Activated T-cell treated with anti-CD3 and anti-CD28 coated beads for 4 hours (primary cell): ENCODE data around the gene CCNY.
"Not testable (repeated sequence)": the region's sequence is repeated elsewhere in the genome, so short reads cannot be mapped to it uniquely, and the experiment has no call there.

Source experiments
- DNase-seq: peaks from one replicate; pipeline ENCODE4 v3.0.0-alpha.2; 2020

Gene CCNY

DNA sequence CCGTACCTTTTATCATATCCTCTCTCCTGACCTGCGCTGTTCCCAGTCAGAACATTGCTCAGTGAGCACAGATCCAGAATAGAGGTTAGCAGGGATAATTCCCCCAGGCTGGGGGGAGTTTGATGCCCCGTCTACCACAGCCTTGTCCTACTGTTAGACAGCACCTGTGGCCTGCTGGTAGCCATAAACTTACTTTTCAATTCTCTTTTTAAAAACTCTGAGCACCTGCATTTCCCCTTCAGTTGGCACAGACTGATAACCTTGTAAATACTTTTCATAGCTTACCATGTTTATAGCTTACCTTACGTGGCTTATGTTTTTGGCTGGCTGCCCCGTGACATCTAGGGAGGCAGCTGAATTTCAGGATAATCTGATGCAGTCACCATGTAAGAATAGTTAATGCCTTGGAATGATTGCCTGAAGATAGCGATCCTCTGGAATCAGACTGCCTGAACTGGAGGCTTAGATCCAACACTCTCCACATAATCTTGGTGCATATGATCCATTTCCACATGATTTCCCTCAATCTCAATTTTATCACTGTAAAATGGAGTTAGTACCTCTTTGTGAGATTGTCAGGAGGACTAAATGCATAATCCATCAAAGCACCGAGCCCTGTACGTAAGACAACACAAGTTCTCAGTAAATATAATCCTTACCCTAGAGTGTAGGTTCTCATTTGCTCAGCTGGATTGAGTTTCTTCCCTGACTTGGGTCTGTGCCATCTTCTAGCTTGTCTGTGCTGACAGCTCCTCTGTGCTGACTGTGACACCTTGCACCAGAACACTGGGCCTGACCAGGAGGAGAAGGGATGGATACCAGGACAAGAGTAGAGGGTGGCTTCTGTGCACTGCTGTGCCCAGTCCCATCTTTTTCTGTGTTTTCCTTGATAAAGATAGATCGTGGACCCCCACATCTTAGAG lies 157.1 kb downstream of the CCNY start:
- no peak for DNase-seq

DNA sequence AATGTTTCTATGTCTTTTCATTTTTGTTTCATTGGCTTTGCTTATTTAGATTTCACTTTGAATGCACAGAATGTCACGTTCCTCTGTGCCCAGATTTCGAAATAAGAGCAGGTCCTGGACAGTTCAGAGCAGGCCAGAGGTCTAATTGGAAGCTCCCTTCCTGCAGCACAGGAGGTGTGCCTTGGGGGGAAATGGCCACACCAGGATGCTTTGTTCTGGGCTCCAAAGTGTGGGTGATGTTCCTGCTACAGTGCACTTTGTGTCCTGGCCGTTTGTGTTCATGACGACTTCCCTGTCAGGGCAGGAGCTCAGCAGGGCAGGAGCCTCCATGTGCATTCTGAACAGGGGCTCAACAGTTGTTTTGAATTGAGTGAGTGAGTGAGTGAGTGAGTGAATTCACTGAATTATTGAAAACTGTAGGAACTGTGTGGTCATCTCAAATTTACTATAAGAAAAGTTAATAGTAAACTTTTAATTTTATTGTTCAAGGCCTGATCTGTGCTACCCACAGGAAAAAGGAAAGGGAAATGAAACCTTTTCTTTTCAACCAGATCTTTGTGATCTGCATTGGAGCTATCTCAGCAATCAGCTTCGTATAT lies 159.3 kb downstream of the CCNY start:
- no peak for DNase-seq

DNA sequence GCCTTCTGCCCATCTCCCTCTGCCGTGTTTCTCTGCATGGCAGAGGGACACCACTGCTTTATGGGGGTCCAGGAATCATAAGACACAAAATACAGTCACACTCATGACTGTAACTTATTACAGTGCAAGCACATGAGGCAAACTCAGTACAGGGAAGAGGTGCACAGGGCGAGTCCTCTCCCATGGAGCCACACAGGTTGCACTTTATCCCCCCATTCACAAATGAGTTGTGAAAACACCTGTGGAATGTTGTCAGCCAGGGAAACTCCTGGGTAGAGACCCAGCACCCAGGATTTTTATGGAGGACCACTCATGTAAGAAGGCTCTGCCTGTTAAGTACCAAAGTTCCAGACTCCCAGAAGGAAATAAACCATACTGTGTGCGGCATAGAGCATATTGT lies 161.6 kb downstream of the CCNY start:
- DNase-seq, result no peak

DNA sequence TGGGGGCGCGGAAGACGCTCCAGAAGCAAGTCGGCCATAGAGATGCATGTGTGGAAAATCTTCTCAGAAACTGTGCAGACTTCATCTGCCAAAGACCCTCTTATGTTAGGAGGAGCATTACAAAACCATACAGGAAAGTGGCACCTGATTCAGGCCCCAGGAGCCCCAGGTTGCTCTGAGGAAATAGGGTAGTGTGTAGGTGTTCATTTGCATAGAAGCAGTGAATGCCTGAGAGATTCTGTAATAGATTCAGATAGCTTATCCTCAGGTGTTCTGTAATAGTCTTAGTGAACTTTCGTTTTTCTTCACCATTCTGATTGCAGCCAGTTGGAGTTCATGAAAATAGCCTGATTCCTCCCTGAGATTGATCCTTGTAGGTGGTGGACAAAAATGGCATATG lies 162.4 kb downstream of the CCNY start:
- DNase-seq, result no peak

DNA sequence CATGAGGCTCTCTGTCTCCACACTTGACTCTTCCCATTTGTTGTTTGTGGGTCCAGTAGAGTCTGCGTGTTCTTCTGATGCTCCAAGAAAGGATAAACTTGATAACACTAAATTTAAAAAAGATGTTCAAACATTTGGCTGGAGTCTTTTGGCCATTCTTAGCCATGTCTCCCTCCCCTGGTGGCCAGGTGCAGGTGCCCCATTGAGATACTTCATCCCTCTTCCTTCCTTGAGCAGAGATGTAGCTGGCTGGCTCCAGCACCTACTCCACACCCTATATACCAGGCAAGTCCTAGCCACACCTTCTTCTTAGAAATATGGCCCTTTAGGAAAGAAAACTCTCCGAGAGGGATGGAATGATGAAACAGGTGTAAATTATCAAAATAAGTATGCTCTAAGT lies 165.6 kb downstream of the CCNY start:
- no peak for DNase-seq

DNA sequence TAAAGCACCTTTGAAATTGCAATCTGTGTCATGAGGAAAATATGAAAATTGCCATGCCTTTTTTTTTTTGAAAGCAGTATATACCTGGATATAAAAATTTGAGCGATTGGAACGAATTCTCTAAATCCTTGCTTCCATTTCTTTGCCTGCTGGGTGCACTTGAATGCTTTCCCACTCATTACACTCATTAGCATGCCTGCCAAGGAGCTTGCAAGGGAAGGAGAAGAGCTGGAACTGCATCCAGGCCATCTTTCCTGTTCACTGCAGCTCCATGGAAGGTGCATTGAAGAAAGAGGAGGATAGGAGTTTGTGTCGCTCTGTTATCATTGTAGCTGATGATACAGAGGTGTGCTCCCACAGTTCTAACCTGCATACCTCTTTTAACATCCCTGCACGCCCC lies 166.4 kb downstream of the CCNY start:
- no peak for DNase-seq

DNA sequence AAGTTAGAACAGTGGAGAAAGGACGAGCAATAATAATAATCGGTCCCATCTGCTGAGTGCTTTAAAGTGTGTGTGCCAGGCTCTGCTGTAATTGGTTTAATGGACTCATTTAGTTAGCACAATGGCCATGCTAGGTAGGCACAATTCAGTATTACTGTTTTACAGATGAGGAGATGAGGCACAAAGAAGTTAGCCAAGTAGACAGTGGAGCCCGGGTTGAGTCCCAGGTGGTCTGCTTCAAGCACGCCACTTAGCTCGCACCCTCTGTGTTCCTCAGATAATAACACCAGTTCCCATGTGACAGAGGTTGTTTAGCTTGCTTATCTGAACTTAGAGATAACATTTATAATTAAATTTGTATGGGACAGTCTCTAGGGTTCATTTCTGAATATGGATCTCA lies 167.3 kb downstream of the CCNY start:
- no peak for DNase-seq

DNA sequence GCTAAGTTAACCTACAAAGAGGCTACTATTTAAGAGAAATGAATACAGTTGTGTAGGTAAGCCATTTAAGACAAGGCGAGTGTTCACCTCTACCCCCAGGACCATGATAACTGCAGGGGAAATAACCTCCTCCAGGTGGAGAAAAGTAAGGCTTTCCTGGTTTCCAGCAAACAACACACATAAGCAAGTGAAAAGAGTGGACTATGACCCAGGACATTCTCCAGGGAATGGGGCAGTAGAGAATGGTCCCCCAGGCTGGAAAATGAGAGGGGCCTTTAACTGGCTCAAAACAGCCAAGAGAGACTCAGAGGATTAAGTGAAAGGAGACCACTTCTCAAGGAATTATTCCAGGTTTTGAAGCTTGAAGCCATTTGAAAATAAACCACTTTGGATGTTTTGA lies 167.8 kb downstream of the CCNY start:
- DNase-seq, result no peak

DNA sequence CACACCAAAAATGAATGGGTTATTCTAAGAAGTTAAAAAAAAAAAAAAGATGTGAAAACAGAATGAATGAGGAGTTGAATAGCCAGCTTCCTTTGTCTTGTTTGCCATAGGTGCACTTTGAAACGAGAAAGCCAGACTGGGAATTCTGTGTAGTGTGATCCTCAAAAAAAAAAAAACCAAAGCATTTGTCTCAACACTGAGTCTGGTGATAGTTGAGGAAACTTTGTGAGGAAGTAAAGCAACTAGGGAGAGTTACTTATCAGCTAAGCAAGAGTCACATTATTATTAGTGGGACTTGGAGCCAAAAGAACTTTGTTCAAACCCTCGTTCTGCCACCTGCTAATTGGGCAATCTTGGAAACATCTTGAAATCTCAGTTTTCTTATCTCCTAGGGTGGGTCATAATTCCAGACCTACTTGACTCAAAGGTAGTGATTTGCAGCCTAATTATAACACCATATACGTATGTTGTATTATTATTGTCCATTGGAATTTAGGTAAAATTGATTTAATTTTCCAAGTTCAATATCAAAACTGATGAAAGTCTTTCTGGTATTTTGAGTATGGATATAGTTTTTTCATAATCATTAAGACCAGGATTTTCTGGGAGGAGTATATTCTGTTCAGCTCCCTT lies 169.0 kb downstream of the CCNY start:
- DNase-seq, result no peak

DNA sequence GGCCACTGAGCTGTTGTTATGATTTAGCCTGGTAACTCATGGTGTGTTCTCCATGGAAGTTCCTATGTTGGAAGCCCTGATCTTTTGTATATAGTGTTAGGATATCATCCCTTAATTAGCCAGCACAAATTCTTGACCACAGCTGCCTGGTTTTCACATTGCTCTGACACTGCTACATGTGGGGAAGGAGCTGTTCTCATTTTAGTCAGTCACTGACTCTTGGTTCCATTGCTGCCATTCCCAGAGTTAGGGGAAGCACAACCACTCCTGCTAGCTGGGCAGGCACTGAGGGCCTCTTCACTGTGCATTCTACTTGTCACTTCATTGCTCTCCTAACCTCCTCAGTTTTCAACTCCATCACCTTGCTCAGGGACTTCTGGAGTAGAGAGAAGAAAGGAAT lies 170.4 kb downstream of the CCNY start:
- DNase-seq, result no peak

DNA sequence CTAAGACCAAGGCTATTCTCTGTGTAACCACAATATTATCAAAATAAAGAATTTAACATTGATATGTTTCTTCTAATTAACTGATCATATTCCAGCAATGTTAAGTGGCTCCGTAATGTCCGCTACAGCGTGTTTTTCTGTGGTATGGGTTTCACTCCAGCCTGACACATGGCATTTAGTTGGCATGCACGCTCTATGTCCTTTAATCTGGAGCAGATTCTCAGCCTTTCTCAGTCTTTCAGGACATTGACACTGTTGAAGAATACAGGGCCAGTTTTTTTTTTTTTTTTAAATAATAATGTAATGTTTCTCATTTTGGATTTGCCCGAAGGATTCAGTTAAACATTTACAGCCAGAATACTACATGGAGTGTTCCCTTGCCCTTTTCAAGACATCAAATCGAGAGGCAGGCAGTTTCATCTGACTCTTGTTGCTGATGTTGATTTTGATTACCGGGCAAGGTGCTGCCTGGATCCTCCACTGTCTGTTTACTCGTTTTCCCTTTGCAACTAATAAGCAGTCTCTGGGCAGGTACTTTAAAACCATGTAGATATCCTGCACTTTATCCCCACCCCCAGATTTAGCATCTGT lies 171.3 kb downstream of the CCNY start:
- no peak for DNase-seq

DNA sequence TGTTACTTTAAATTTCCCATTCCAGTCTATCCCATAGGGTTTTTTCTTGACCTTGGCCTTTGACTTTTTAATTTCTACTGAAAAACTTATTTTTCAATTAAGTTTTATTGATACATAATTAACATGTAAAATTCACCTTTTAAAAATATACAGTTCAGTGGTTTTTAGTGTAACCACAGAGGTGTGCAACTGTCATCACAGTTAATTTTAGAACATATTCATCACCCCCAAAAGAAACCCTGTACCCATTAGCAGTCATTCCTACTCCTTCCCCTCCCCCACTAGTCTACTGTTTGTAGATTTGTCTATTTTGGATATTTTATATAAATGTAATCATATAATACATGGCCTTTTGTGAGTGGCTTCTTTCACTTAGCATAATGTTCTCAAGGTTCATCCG lies 172.3 kb downstream of the CCNY start:
- no peak for DNase-seq

DNA sequence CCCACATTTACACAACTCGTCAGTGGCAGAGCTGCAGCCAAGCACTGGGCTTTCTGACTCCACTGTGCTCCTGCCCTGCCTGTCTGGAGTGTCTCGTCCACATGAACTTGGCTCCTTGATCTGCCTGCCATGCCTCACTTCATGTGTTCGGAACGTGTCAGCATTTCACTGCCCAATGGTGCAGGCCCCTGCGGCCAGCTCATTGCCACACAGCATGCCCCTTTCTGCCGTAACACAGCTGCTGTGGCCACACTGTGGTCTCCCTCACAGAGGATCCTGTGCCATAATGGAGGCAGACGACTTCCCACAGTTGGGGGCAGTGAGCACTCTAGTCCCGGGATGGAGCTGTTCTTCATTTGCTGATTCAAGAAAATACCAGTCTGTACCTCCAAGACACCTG lies 174.6 kb downstream of the CCNY start:
- no peak for DNase-seq

DNA sequence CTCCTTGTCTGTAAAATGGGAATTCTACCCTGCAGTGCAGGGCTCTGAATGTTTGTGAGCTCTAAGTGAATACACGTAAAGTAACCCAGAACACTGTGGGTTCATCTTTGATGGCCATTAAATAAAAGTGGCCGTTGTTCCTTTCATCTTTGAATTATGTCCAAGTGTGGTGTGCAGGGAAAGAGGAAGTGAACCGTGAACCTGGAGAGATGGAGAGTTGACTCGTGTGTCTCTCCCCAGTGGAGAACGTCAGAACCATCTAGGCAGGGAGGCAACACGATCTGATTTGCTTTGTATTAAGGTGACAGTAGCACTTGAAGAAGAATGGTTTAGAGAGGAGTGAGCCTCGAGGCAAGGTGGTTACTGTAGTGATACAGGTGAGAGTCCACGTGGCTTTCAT lies 175.3 kb downstream of the CCNY start:
- DNase-seq, result no peak

DNA sequence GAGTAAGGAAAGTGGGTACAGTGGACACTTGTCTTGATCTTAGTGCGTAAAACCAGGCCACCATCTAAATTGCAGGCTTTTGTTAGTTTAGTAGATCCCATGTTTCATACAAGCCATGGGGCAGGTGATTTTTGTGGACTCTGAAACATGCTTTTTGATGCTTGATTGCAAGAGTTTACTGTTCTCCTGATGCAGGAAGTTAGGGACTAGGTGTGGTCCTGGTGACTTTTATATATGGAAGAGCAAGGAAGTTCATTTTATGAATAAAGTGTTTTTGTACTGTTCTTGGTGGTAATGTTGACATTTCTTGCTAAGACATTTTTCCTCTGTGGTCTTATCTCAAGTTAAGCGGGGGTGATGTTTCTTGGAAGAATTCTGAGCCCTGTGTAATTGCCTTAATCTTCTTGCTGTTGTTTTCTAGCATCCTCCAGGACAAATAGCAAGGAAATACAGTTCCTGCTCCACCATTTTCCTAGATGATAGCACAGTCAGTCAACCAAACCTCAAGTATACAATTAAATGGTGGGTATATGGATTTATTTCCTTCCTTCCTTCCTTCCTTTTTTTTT lies 179.9 kb downstream of the CCNY start:
- DNase-seq, result no peak

DNA sequence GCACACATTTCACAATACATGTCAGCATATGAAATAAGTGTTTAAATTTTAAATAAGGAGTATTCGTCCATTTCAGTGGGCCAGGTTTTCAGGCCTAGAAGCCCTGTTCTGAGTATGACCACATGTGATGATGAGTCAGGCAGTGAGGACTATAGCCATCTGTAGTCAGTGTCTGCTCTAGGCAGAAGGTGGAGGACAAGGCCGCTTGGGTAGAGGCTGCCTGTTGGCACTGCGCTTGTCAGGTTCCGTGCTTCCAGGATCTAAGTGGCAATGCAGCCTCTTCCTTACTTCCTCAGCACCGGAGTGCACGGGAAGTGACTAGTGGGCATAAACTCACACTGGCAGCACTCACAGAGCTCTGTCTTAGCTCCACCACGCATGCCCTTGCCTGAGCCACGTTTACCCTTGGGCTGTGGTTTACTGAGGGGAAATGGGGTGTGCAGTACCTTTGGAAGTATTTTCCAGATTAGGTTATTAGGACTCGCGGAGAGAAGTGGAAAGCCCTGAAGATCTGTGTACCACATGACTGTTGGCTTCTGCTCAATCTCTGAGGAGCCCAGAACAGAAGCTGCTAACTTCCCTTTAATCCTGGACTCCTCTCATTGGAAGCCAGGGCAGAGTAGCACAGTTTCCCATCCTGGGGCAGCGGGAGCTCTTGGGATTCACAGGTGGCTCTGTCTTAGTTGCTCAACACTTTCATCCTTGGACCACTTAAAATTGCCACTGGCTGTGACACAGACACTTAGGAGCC lies 181.3 kb downstream of the CCNY start:
- no peak for DNase-seq

DNA sequence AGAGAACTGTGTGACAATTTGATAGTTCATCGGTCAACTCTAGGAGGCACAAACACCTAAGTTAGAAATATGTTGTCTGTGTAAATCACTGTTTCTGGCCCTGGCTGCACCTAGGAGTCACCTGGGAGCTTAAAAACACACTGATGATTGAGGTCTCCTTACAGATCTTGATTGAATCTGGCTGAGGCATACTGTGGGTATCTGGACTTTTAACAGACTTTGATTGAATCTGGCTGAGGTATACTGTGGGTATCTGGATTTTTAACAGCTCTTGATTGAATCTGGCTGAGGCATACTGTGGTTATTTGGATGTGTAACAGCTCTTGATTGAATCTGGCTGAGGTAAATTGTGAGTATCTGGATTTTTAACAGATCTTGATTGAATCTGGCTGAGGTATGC lies 181.9 kb downstream of the CCNY start:
- DNase-seq, result not testable (repeated sequence)

DNA sequence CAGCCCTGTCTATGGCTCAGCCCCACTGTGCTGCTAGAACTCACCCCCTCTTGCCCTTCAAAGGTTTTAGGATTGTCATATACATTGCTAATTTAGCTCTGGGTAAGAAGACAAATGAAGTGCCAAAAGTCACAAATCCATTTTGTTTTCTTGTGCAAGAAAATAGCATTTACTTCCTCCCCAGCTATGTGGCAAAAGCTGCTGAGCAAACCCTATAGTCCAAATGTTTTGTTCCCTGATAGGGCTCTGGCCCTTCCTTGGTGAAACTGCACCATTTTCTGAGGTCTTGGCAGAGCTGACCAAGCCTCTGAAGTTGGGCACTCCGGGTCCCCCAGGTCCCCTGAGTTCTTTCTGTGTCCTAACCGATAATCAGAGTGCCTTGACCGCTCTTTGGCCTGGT lies 184.7 kb downstream of the CCNY start:
- DNase-seq, result no peak

DNA sequence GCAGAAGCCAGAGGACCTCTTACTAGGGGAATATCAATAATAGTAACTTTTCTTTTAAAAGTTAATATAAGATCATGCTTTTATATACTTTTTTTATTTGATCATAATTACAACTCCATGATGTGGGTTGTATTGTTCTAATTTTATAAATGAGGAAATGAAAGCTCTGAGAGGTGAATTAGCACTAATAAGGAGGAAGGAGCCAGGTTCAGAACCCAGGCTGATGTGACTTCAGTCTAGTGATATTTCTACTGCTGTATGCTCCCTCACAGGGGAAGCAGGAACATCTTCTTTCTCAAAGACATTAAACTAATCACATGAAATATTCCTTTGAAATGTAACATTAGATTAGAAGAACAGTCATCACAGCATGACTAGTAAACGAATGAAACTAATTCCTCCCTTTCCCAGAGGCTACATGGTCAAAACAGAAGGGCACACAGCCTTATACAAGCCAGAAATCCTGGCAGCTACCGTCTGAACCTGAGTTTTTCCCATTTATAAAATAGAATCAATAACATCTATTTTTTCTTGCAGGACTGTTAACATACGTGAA lies 187.4 kb downstream of the CCNY start:
- DNase-seq, result no peak

DNA sequence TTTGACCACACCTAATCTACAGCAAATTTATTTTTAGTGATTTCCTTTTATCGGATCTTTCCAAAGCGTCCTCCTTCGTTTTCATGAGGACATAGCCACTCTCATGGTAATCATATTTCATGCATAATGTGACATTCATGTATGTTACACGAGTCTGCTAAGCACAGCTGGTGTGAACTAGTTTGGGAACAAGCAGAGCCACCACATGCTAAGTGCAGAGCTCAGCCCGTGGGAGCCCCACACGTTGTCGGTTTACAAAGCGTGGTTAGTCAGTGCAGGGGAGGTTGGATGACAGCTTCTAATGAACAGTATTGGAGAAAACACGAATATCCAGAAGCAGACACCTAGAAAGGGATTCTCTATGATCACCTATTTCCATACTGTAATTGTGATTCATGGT lies 190.4 kb downstream of the CCNY start:
- DNase-seq, result no peak

DNA sequence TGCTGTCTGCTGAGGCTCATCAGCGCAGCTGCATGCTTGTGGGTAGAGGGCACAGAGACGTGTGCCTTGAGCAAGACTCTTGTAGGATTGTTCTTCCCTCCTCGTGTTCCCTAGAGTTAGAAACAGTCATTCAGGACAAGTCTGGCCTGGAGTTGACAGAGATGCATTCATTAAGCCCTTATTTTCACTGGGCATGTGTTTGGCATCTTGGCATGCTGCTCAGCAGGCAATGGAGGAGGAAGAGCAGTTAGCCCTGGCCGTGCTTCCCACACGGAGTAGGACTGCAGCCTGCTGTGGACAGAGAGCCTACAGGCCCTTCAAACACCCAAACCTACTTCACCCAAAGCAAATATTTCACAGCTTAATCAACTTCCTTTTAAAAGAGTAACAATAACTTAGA lies 195.8 kb downstream of the CCNY start:
- no peak for DNase-seq

DNA sequence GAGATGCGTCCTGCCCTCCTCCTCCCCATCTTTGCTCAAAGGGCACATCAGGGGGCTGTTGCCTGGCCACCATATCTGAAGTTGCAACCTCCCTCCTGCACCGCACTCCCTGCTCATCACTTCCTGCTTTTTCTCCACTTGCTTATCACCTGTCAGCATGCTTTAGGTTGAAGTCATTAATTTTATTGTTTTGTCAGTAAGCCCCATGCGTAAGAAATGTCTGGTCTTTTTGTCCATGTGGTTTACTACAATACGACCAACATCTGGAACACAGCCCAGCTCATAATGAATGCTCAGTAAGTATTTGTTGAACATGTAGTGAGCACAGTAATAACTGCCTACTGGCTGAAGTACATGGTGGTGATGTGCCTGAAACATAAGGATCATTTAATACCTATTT lies 197.3 kb downstream of the CCNY start:
- no peak for DNase-seq
